HG03571 (cell line): ENCODE data around the gene TULP3.

Experiments used
- ATAC-seq: cut with Tn5 transposase; IDR thresholded peaks from one replicate; pipeline ENCODE4 v1.9.1; 2021; ENCODE audit not compliant: unreplicated experiment

TULP3 gene

DNA sequence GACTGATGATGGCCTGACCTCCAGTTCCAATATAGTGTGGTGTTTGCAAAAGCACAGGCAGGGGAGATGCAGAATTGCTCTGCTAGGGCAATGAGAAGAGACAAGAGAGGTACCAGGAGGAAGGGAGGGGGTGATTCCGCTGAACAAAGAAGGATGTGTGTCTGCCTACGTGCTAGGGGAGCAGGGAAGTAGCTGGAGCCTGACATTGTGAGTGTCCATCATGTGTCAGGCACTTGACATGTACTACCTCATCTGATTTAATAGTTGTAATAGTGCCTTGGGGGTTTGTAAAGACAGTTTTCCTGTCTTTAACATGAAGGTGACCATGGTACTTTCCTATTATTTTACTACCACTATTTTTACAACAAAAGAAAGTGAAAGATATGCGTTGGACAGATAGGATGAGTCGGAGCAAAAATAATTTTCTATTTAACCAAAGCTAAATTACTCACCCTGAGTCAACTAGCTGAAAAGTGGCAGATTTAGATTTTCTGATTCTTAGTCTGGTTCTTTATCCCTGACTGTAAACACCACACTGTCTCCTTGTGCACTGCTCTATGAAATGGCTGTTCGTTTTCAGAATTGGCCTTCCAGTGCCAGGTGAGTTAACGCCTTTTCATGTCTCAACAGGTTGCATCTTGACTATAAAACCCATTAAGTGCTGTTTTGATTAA, 34.8 kb downstream of the TULP3 start:
- ATAC-seq, result no peak

DNA sequence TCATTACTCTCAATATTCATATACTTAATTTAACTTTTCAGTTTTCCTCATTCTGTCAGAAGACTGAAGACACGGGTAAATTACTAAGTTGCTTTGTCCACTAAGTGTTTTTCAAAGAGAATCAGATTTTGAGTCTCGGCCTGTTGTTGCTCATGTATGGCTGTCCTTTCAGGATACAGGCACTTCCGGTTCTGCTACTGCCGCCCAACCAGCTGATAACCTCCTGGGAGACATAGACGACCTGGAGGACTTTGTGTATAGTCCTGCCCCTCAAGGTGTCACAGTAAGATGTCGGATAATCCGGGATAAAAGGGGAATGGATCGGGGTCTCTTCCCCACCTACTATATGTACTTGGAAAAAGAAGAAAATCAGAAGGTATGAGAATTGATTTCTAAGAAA, 40.2 kb downstream of the TULP3 start:
- ATAC-seq, result no peak

DNA sequence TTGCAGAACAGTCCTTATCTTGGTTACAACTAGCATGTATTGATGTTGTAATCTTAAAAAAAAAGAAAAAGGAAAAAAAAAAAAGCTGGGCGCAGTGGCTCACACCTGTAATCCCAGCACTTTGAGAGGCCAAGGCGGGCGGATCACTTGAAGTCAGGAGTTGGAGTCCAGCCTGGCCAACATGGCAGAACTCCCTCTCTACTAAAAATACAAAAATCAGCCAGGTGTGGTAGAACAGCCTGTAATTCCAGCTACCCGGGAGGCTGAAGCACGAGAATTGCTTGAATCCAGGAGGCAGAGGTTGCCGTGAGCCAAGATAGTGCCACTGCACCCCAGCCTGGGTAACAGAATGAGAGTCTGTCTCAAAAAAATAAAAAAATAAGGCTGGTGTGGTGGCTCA, 42.9 kb downstream of the TULP3 start:
- ATAC-seq, result no peak

DNA sequence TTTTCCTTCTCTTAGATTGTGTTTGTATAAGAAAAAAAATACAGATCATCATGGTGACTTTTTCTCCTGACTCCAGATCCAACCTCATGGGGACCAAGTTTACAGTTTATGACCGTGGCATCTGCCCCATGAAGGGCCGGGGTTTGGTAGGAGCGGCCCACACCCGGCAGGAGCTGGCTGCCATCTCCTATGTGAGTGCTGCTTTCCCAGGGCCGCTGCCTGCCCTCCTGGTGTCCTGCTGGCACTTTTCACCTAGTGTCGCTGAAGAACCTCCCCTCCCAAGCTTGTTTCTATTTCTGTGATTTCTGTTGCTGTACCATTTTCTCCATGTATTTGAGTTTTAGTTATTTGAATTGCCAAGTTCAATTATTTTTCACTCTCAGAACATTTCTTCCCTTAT, 43.7 kb downstream of the TULP3 start:
- no peak for ATAC-seq

DNA sequence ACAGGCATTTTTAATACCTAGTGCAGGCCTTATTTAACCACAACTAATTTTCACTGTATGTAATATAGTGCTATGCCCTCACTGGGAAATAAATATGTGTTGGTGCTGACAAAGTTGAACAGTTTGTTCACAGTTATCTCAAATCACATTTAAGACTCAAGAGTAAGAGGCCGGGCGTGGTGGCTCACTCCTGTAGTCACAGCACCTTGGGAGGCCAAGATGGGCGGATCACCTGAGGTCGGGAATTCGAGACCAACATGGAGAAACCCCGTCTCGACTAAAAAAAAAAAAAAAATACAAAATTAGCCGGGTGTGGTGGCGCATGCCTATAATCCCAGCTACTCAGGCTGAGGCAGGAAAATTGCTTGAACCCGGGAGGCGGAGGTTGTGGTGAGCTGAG, 45.6 kb downstream of the TULP3 start:
- ATAC-seq, result no peak

DNA sequence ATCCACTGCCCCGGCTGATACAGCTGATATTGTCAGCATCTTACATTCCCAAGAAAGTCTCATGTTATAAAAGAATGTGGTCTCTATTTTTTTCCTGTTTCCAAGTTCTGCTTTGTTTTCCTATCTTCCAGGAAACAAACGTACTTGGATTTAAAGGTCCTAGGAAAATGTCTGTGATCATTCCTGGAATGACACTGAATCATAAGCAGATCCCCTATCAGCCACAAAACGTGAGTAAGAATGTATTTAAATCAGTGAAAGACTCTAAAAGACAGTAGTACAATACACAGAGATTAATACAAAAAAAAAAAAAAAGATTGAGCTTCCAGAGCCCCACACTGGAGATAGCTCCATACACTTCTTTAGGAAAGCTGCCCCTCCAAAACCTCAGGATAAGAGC, 46.8 kb downstream of the TULP3 start:
- ATAC-seq, result no peak

DNA sequence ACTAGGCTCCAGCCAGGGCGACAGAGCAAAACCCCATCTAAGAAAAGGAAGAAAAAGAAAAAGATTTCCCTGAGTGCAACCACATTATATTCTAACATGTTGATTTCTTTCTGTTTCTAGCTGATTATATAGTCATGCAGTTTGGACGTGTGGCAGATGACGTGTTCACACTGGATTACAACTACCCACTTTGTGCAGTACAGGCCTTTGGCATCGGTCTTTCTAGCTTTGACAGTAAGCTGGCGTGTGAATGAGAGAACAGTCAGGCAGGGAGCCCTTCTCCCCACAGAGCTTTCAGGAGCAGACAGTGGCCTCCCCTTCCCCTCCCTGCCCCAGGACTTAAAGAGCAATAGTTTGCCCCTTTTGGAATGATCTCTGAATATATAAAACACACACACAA, 48.5 kb downstream of the TULP3 start:
- ATAC-seq, result no peak

DNA sequence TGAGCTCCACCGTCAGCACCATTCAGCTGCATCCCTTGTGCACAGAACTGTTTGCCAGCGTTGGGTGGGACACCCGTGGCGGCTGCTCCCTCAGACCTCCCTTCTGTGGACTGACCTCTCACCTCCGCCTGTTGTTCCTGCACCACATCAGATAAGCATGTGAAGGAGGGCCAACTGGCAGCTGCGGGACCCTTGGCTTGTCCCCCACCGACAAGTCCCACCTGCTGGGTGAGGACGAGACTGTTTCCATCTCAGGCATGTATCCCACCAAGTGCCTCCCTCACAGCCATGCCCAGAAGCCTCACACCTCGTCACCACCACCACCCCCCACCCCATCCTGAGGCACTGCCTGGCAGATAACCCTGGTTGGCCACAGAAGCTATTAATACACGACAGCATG, 49.9 kb downstream of the TULP3 start:
- ATAC-seq, result no peak

DNA sequence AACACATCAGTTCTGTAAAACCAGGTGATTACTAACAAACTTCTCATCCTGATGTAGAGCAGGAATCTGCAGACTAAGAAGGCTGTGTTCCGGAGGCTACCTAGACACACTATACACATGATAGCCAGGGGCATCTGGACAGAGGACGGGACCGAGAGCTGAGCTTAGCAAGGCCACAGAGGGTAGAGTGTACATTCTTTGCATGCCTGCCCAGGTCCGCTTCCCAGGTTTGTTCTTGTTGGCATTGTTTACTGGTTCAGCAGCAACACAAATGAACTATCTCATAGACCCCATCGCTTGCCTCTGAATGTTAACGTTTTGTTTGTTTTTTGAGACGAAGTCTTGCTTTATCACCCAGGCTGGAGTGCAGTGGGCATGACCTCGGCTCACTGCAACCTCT, 50.8 kb downstream of the TULP3 start:
- no peak for ATAC-seq

DNA sequence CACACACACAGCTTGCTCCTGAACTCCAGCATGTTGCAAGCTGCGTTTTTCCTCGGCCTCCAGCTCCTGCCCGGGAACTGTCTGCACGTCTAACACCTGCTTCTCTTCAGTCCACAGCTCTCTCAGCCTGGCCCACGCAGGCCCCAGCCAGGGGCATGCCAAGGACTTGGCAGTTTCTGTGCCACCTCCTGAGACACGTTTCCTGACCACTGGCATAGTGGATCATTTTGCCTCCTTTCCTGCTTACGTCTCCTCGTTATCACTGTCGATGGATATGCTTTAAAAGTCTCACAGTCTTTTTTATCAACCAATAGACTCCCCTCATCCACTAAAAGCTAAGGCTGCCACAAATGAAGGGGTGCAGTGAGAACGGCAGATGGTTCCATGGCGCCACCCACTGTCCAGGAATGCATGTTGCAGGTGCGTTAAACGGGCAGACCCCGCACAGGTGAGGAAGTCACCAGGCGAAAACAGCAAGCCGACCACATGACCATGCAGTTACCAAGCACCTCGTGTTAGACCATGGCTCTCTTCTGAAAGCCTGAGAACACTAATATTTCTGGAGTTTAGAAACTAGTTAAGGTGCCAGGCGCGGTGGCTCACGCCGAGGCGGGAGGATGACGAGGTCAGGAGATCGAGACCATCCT, 53.8 kb downstream of the TULP3 start:
- ATAC-seq, result no peak

DNA sequence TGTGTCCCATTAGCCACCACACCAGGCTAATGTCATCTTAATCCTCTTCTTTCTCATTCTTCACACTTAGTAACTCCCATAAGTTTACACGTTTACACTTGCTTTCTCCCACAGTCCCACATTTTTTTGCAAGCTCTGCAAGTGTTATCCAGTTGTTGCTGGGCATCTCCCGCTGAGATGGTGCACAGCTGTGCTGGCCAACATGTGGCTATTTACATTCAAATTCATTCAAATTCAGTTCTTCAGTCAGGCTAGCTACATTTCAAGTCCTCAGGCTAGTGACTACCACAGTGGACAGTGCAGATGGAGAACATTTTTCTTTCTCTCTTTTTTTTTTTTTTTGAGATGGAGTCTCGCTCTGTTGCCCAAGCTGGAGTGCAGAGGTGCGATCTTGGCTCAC, 58.7 kb downstream of the TULP3 start:
- no peak for ATAC-seq

DNA sequence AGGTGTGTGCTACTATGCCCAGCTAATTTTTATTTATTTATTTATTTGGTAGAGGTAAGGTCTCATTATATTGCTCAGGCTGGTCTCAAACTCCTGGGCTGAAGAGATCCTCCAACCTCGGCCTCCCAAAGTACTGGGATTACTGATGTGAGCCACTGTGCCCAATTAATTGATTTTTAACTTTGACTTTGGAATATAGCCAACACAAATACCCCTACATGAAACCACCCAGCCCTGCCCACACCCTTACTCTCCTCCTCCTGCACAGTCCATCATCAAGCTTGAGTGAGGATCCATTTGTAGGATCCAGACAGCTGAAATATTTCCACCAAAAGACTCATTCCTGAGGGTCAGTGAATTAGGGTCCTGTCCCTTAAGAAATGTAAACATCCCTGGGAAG, 65.2 kb downstream of the TULP3 start:
- no peak for ATAC-seq

DNA sequence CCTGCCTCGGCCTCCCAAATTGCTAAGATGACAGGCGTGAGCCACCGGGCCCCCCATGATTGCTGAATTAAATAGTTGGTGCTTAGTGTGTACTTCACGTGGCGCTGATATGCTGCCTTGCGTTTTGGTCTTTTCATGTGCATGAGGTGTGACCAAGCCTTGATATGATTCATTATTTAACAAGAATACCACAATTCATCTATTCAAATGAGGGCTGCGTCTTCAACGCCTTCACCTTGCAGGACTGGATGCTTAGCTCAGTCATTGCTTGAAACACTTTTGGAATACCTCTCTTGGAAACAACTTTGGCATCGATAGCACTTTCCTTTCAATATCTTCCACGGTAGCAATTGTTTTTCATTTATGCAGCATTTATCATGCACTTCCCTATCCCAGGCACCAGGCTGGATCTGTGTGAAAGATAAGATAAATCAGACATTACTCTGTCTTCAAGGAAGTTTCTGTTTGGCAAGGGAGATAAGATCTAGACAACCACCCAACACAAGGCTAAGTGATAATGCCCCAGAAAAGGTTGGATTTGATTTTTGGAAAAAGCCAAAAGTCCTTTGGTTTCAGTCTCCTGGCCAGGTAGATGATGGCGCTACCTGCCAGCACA, 67.2 kb downstream of the TULP3 start:
- ATAC-seq, result no peak

DNA sequence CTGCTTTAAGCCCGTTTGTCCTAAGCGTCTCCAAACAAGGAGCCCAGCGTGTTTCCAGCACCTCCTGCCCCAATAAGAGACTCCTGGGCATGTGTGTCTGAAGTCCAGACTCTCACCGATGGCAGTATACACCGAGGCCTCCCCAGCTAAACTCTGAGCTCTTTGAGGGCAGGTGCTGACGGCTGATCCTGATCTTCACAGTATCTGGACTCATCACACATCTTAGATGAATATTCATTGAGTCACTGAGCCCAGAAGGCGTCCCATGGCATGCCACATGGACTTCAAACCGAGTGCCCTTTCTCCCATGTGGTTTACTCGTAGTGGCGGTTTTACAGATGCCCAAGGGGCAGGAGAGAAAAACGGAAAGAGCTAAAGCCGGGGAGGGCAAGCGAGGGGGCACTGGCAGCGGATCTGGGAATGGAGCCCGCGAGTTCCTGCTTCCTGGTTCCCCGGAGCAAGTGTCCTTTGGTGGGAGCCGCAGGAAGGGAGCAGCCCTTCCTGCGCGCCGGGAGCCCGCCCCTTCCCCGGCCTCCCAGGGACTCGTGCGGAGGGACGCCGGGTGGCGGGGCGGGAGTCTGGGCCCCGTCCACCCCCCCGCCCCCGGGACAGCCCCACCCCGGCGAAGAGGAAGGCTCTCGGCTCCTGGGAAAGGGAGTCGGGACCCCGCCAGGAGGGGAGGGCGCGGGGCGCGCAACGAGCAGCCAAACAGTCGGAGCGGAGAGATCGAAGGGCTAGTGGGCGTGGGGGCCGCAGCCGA, 67.9 kb downstream of the TULP3 start:
- ATAC-seq, result no peak

DNA sequence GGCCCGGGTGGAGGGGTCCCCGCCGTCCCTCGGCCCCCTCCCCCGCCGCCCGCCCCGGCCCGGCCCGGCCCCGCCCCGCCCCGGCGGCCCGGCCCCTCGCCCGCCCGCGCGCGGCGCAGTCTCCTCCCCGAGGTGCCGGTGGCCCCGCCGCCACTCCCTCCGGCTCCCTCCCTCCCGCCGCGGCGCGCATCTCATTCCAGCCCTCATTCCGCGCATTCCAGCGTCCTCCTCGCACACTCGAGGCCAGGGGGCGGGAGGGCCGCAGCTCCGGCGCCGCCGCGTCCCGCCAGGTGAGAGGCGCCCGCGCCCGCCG, 68.5 kb downstream of the TULP3 start, which contains the start of gene TEAD4:
TEAD4 (plus strand) TSS at position 206 of the 313 bp plus-strand sequence.
- no peak for ATAC-seq

DNA sequence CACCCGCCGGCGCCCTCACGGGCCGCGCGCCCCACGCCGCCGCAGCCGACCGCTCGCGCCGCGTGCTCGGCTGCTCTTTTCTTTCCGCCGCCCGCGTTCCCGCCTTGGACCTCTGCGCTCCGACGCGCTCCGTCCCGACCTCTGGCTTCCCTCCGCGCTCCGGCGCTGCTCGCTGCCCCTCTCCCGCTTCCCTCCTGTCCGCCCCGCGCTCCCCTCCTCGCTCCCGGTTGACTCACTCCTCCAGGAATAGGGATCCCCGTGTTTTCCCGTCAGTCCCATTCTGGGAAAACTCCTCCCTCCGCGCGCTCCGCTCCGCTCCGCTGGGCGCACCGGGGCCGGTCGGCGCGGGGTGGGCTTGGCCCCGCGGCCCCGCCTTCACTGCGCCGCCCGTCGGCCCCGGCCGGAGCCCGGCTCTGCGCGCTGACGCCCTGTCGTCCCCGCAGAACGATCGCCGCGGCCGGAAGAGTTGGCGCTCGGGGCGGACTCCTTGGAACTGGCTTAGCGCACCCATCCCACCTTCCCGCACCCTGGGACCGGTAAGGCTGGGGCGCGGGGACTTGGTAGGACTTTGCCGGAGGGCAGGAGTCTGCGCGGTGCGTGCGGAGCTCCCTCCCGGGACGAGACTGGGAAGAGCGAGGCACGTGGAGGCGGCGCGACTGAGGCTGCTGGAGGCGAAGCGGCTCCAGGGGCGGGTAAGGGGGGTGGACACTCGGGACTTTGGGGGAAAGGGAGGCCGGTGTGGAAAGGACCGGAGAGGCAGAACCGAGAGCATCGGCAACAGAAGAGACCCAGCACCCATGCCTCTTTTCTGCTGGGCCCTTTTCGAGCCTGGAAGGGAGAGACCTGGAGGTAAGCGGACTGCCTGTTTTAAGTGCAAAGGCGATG, 69.1 kb downstream of the TULP3 start:
- no peak for ATAC-seq

DNA sequence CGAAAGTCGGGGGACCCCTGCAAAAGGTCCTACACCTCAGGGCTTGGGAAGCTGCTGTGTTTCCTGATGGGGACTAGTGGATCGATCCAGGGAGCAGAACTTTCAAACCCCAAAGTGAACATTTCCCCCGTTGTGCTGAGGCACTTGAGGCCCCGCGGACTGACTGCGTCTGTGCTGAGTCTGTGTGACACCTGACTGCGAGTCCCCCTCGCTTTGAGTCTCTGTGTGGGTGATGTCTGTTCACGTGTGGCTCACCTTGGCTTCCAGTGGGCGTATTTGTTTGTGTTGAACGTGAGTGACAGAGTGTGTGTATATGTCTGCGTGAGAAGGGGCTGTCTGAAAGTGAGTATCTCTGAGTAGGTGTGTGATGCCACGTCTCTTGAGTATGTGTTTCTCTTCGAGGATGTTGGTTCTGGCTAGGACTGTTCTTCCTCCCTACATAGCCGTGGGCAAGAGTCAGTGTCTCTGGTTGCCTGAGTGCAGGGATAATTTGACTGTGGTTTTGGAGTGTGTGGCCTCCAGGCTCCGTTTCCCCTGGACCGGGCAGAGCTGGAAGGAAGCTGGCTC, 69.8 kb downstream of the TULP3 start:
- ATAC-seq, result no peak

DNA sequence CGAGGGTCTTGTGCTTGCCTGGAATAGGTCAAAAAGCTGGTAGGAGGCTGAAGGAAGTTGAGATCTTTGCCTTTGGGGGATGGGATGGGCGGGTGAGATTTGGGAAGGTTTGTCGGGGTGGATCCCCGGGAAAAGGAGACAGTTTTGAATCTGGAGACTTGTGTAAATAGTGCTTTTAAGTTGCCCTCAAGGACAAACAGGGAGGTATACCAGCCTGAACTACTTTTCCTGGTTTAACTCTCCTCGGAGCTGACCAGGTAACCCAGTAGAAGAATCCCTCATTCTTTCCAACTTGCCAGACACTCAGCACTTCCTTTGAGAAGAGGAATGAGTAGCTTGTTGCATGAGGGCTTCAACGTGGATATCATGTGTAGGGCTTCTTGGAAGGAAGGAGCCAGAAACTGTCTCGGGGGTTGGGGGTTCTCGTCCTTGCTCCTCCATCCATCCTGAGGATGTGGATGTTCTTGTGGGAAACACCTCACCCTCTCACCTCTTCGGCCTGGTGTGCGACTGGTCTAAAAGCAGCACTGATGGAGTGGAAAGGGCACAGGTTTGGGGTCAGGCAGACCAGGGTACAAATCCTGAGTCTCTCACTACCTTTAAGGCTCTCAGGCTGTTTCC, 70.4 kb downstream of the TULP3 start:
- ATAC-seq, result no peak

DNA sequence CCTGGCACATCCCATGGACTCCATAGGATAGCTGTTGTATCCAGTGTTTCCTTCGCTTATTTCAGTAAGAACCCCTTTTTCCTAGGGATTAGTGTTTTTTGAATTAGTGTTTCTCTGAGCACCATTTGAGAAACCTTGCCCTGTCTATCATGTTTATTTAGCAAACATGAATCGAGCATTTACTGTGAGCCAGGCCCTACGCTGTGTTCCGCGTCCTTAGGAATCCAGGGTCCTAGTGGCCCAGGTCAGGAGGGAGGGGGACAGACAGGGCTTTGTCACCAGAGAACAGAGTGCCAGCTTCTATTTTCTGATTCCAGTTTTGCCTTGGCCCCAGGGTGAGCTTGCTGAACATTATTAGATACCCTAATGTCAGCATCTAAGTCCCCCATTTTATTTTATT, 71.0 kb downstream of the TULP3 start:
- ATAC-seq, result no peak

DNA sequence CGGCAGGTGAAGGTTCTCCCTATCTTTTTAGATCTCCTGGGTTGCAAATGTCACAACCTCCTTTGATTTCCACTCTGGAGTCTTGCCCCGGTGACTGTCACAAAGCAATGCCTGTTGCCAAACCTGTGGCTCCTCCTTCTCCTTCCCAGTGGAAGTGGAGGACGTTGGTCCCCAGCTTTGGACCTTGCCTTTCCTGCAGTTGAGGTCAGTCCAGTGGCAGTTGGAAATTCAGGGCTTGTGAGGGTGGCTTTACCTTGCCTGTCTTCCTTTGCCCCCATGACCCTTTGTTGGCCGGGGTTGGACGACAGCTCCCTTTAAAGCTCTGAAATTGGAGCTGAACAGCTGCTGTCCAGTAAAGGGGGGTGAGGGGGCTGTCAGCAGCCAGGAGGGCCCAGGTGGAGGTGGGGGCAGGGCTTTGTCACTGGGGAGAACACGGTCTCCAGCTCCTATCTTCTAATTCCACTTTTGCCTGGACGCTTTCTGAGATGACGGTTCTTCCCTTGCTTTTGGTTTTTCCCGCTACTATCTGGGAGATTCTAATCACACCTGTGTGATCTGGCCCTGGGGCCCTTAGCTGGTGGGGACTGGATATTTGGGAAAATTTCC, 72.6 kb downstream of the TULP3 start:
- no peak for ATAC-seq
